K562 (cell line): ENCODE data around the gene ABITRAM. TPM values are rescaled to one million over a fixed set of nuclear protein-coding genes. Genes with fewer than 3 reads are reported as not detected.

ENCODE experiments used
- ATAC-seq: fragments of 200-7000 bp; cut with Tn5 transposase; 3 replicates; pipeline ENCODE4 v1.9.1; 2020; ENCODE audit warnings: moderate library complexity
- BruUV-seq: library from RNA; stranded (reverse); fragments of 400-500 nt; replicated peaks from 2 replicates; lab custom pipeline; 2021; lab: Mats Ljungman, UMichigan
- CTCF ChIA-PET: fragments of 300-600 bp; formaldehyde crosslinking; extraction: SDS; loops from one replicate; lab custom pipeline; 2021; ENCODE audit warnings: low intra/inter-chr PET ratio; lab: Yijun Ruan, JAX
- POLR2A ChIA-PET: fragments of 300-600, 350-650 bp; sonication (Branson Sonifier 250); formaldehyde crosslinking; extraction: SDS; loops from one replicate; lab custom pipeline; 2021; ENCODE audit warnings: antibody characterized with exemption, inconsistent platforms; lab: Yijun Ruan, JAX
- DNase-seq, 4 experiments: peaks; one replicate each; pipeline versions ENCODE4 v3.0.0 to v3.0.0-alpha.2; 2011 to 2018; ENCODE audit warnings: low spot score in 3 of 4, mixed read lengths in 3 of 4; ENCODE audit errors: extremely low read depth in 1 of 4
- FAIRE-seq: peaks from 2 replicates; lab custom pipeline; 2011; peaks lifted over from hg19 to GRCh38; lab: Jason Lieb, UNC
- H2AFZ ChIP-seq: 2 replicates; pipeline ENCODE4 v1.6.0; 2011; ENCODE audit warnings: low read depth, low read length, control low read depth, inconsistent platforms
- H3K27ac ChIP-seq: fragments of 200-600 bp; 3 replicates; pipeline ENCODE4 v1.8.0; 2011; ENCODE audit warnings: low read depth, mild to moderate bottlenecking, control low read depth, inconsistent platforms, low read length, moderate library complexity, mixed read lengths; ENCODE audit errors: extremely low read depth
- H3K27me3 ChIP-seq, 2 experiments: fragments of 300-600 bp in 1 of 2; 2 replicates in 1 of 2; 3 replicates in 1 of 2; pipeline versions ENCODE4 v1.6.0 to v1.8.0; 2011; ENCODE audit warnings: inconsistent platforms in 2 of 2, low read length in 2 of 2, mild to moderate bottlenecking in 1 of 2, mixed read lengths in 1 of 2, moderate library complexity in 1 of 2; ENCODE audit not compliant: control insufficient read depth in 2 of 2, insufficient read depth in 2 of 2
- H3K36me3 ChIP-seq: fragments of 300-600 bp; 3 replicates; pipeline ENCODE4 v1.8.0; 2011; ENCODE audit warnings: mild to moderate bottlenecking, low read length, inconsistent platforms; ENCODE audit not compliant: control insufficient read depth, insufficient read depth
- H3K4me1 ChIP-seq, 2 experiments: fragments of 200-600 bp in 1 of 2; replicated peaks in 1 of 2; 2 replicates in 1 of 2; 3 replicates in 1 of 2; pipeline versions ENCODE4 v1.5.1 to v1.8.0; 2011; ENCODE audit warnings: inconsistent platforms in 2 of 2, low read length in 2 of 2, mild to moderate bottlenecking in 1 of 2, mixed read lengths in 1 of 2, moderate library complexity in 1 of 2; ENCODE audit not compliant: control insufficient read depth in 2 of 2, insufficient read depth in 2 of 2
- H3K4me2 ChIP-seq: 2 replicates; pipeline ENCODE4 v1.6.1; 2011; ENCODE audit warnings: low read length, control low read depth, inconsistent platforms, mixed read lengths; ENCODE audit not compliant: insufficient read depth
- H3K4me3 ChIP-seq: fragments of 200-600 bp; sonication (generic), shearing (Covaris generic); 2 replicates; pipeline ENCODE4 v1.5.1; 2016; ENCODE audit warnings: control low read depth, inconsistent platforms
- H3K79me2 ChIP-seq: fragments of 200-600 bp; 3 replicates; pipeline ENCODE4 v1.8.0; 2011; ENCODE audit warnings: low read length, inconsistent platforms; ENCODE audit not compliant: control insufficient read depth, insufficient read depth
- H3K9ac ChIP-seq, 2 experiments: 2 replicates each; pipeline versions ENCODE4 v1.6.0 to v1.6.1; 2011; ENCODE audit warnings: low read depth in 2 of 2, low read length in 2 of 2, control low read depth in 1 of 2, inconsistent platforms in 1 of 2, mild to moderate bottlenecking in 1 of 2, mixed read lengths in 1 of 2; ENCODE audit not compliant: insufficient read depth in 1 of 2
- H3K9me1 ChIP-seq: one replicate; pipeline ENCODE4 v1.6.0; 2011; ENCODE audit warnings: inconsistent platforms, mild to moderate bottlenecking, low read length, moderate library complexity; ENCODE audit not compliant: control insufficient read depth, insufficient read depth
- H3K9me3 ChIP-seq: replicated peaks from 2 replicates; pipeline ENCODE4 v1.5.1; 2011; ENCODE audit warnings: low read depth, low read length, inconsistent platforms; ENCODE audit not compliant: control insufficient read depth, insufficient read depth
- H4K20me1 ChIP-seq: replicated peaks from 2 replicates; pipeline ENCODE4 v1.6.1; 2011; ENCODE audit warnings: low read length, inconsistent platforms, mixed read lengths; ENCODE audit not compliant: control insufficient read depth, insufficient read depth
- BDP1 ChIP-seq: IDR thresholded peaks from 3 replicates; pipeline ENCODE4 v1.6.1; 2011; ENCODE audit not compliant: insufficient read length, insufficient read depth
- HDAC3 ChIP-seq: fragments of 450-650 bp; IDR thresholded peaks from 2 replicates; pipeline ENCODE4 v1.6.1; 2018; ENCODE audit warnings: borderline replicate concordance, mild to moderate bottlenecking, moderate library complexity; ENCODE audit not compliant: partially characterized antibody
- WGBS: fragments of 100-300 bp; shearing (Covaris generic); methylation state at CpG from one replicate; pipeline ENCODE4 v1.1.6; 2016; ENCODE audit warnings: low coverage, mixed read lengths; ENCODE audit not compliant: insufficient coverage; ENCODE audit errors: missing lambda C conversion rate; 5-methylcytosine and 5-hydroxymethylcytosine counted together
- in situ Hi-C: fragments of 300-500 bp; cut with MboI; formaldehyde crosslinking; loops from 4 replicates; pipeline ENCODE4 v1.15.0; 2018; ENCODE audit warnings: inconsistent platforms, mixed read lengths
- intact Hi-C: fragments of 100-400 bp; cut with micrococcal nuclease; formaldehyde crosslinking; loops from 2 replicates; pipeline ENCODE4 v1.14.2; 2022
- polyA plus RNA-seq, 8 experiments: library from polyadenylated mRNA; depleted of rRNA in 4 of 8; stranded (reverse) in 5 of 8; unstranded in 3 of 8; fragments of >200 nt; fragmentation: Nextera tagmentation in 2 of 8; fragmentation: Illumina TruSeq in 1 of 8; extraction: Ambion mirVana in 2 of 8; extraction: Trizol in 1 of 8; gene quantifications; 2 replicates each; pipeline versions ENCODE4 v1.2.1 to v1.2.3, GENCODE V29; 2011 to 2014; ENCODE audit warnings: inconsistent platforms in 1 of 8, missing spikeins in 1 of 8
- total RNA-seq, 7 experiments: library from RNA; depleted of rRNA in 6 of 7; stranded (reverse); fragments of >200 nt in 6 of 7; fragmentation: Illumina TruSeq in 2 of 7; extraction: Trizol in 2 of 7; gene quantifications; 2 replicates each; pipeline versions ENCODE4 v1.2.1 to v1.2.3, GENCODE V29; 2011 to 2021; ENCODE audit warnings: low replicate concordance in 1 of 7
- TF ChIP-seq, protein P1 (sequence below), 2 experiments: fragments of 450-650 bp; IDR thresholded peaks; 2 replicates each; pipeline ENCODE4 v1.6.1; 2016
- TF ChIP-seq, protein P2 (sequence below): fragments of 450-650 bp; IDR thresholded peaks from 2 replicates; pipeline ENCODE4 v1.6.1; 2016; ENCODE audit warnings: low read depth, mild to moderate bottlenecking, moderate library complexity

Gene ABITRAM
- total and polyA plus RNA-seq, 9 of the 15 experiments (the other 6 are each of a cell fraction or from before 2014, with no cell fraction given), result 8.9 to 47.6 (median 28.4) TPM

DNA sequence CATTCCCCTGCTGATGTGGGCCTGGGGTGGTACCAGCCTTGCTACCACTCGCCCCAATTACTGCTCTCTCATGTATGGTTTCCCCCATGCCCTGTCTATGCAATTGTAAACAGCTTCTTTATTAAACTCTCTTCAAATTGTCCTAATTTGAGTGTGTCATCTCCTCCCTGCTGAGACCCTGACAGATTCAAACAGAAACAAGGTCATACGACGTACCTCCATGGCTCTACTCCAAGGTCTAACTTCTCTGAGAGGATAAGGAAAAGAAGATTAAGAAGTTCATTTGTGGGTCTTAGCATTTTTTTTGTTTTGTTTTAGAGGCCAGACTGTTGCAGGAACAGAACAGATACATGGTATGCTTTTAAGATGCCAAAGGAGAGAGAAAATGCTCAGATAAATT is 38.0 kb downstream of the ABITRAM start:
- intact Hi-C loops (no loop called here), in situ Hi-C loops (no loop called here)
- POLR2A ChIA-PET, result interaction anchor here (1.1 kb wide), 1 partner anchor 8 kb away, joined by 7 read pairs; no protein-coding TSS in a partner anchor
- Histone ChIP-seq H3K36me3 (peaks cover 25% of the 10 kb centered on the region), H3K9me1 (no peaks in the 10 kb centered on the region), H3K9me3 (no peaks in the 10 kb centered on the region), H4K20me1 (no peaks in the 10 kb centered on the region), H3K4me2 (no peak overlapping the region), H3K4me3 (no peak overlapping the region), H3K9ac (no peak overlapping the region), H2AFZ (no peak overlapping the region), H3K79me2 (no peaks in the 10 kb centered on the region), H3K27ac (no peak overlapping the region), H3K4me1 (no peaks in the 10 kb centered on the region), H3K27me3 (no peaks in the 10 kb centered on the region)
- FAIRE-seq (no peak), DNase-seq (no peak), ATAC-seq (no peak)
- TF ChIP-seq, protein P1, sequence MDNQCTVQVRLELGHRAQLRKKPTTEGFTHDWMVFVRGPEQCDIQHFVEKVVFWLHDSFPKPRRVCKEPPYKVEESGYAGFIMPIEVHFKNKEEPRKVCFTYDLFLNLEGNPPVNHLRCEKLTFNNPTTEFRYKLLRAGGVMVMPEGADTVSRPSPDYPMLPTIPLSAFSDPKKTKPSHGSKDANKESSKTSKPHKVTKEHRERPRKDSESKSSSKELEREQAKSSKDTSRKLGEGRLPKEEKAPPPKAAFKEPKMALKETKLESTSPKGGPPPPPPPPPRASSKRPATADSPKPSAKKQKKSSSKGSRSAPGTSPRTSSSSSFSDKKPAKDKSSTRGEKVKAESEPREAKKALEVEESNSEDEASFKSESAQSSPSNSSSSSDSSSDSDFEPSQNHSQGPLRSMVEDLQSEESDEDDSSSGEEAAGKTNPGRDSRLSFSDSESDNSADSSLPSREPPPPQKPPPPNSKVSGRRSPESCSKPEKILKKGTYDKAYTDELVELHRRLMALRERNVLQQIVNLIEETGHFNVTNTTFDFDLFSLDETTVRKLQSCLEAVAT (IDR thresholded peaks at IDR 0.05), result no peak
- TF ChIP-seq BDP1 (no peak), HDAC3 (no peak)
- TF ChIP-seq, protein P2, sequence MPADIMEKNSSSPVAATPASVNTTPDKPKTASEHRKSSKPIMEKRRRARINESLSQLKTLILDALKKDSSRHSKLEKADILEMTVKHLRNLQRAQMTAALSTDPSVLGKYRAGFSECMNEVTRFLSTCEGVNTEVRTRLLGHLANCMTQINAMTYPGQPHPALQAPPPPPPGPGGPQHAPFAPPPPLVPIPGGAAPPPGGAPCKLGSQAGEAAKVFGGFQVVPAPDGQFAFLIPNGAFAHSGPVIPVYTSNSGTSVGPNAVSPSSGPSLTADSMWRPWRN, result no peak
- no TSS peak for BruUV-seq
- 95% methylated on average over 3 of the region's 3 CpGs for WGBS
- CTCF ChIA-PET, result no interaction called here
